ENCODE results near the gene TECPR2. TPM values are rescaled to one million over a fixed set of nuclear protein-coding genes. Genes with fewer than 3 reads are reported as not detected.
"Not testable (repeated sequence)": the region's sequence is repeated elsewhere in the genome, so short reads cannot be mapped to it uniquely, and the experiment has no call there.

Gene TECPR2
- total RNA-seq, 1 donor from 2014 or later: 27.0 TPM

- no peak overlapping the region for H3K4me3 Mint-ChIP-seq
- H3K9me3 Mint-ChIP-seq: no peaks in the 10 kb centered on the region
- H3K27ac Mint-ChIP-seq (ENCODE audit: unreplicated experiment): no peak overlapping the region
- no peak for TF ChIP-seq CTCF (conservative IDR thresholded peaks at IDR 0.05)
- H3K27me3 Mint-ChIP-seq (ENCODE audit: low read depth): peaks cover 8% of the 10 kb centered on the region
- no peaks in the 10 kb centered on the region for H3K36me3 Mint-ChIP-seq (ENCODE audit: low read depth)
- DNase-seq (ENCODE audit: low read depth, low spot score): no peak
- H3K4me1 Mint-ChIP-seq: no peaks in the 10 kb centered on the region
Observed at GRCh38 chr14:102537981-102538601, 175.3 kb downstream of the TECPR2 start.

- Mint-ChIP-seq H3K9me3 (no peaks in the 10 kb centered on the region), H3K4me1 (no peaks in the 10 kb centered on the region), H3K4me3 (no peak overlapping the region), H3K27ac (ENCODE audit: unreplicated experiment) (no peak overlapping the region), H3K27me3 (ENCODE audit: low read depth) (peaks cover 16% of the 10 kb centered on the region), H3K36me3 (ENCODE audit: low read depth) (no peaks in the 10 kb centered on the region)
- no peak for DNase-seq (ENCODE audit: low read depth, low spot score)
- no peak for TF ChIP-seq CTCF (conservative IDR thresholded peaks at IDR 0.05)
Observed at GRCh38 chr14:102538602-102539543, 176.1 kb downstream of the TECPR2 start.

- Mint-ChIP-seq H3K36me3 (ENCODE audit: low read depth) (no peaks in the 10 kb centered on the region), H3K27ac (ENCODE audit: unreplicated experiment) (no peak overlapping the region), H3K27me3 (ENCODE audit: low read depth) (peaks cover 20% of the 10 kb centered on the region), H3K4me3 (no peak overlapping the region), H3K4me1 (no peaks in the 10 kb centered on the region), H3K9me3 (no peaks in the 10 kb centered on the region)
- no peak for DNase-seq (ENCODE audit: low read depth, low spot score)
- TF ChIP-seq CTCF (conservative IDR thresholded peaks at IDR 0.05): no peak
Observed at GRCh38 chr14:102539544-102540314, 177.0 kb downstream of the TECPR2 start.

- TF ChIP-seq CTCF (conservative IDR thresholded peaks at IDR 0.05): no peak
- no peaks in the 10 kb centered on the region for H3K9me3 Mint-ChIP-seq
- DNase-seq (ENCODE audit: low read depth, low spot score): no peak
- H3K4me1 Mint-ChIP-seq: peaks cover 3% of the 10 kb centered on the region
- no peak overlapping the region for H3K27ac Mint-ChIP-seq (ENCODE audit: unreplicated experiment)
- no peaks in the 10 kb centered on the region for H3K36me3 Mint-ChIP-seq (ENCODE audit: low read depth)
- H3K4me3 Mint-ChIP-seq: no peak overlapping the region
- peaks cover 26% of the 10 kb centered on the region for H3K27me3 Mint-ChIP-seq (ENCODE audit: low read depth)
Observed at GRCh38 chr14:102540315-102541028, 177.7 kb downstream of the TECPR2 start.

GRCh38 chr14:102541029-102541491, 178.3 kb downstream of the TECPR2 start:
- H3K36me3 Mint-ChIP-seq (ENCODE audit: low read depth); H3K4me3 Mint-ChIP-seq; H3K4me1 Mint-ChIP-seq; DNase-seq (ENCODE audit: low read depth, low spot score); H3K27ac Mint-ChIP-seq (ENCODE audit: unreplicated experiment); H3K9me3 Mint-ChIP-seq: not testable (repeated sequence)
- peaks cover 31% of the 10 kb centered on the region for H3K27me3 Mint-ChIP-seq (ENCODE audit: low read depth)
